NCI-H128 (cell line): ENCODE data around the gene SAPCD2.
A peak's percentile ranks its signal among the peaks of the same experiment; 100 is the strongest.
"Not testable (repeated sequence)": the region's sequence is repeated elsewhere in the genome, so short reads cannot be mapped to it uniquely, and the experiment has no call there.

ENCODE experiments used
- DNase-seq: peaks from one replicate; lab custom pipeline; 2025; ENCODE audit not compliant: unreplicated experiment; lab: John Stamatoyannopoulos, UW

The SAPCD2 gene

GRCh38 chr9:137065336-137065967, 4.9 kb downstream of the SAPCD2 start:
- no peak for DNase-seq

DNA sequence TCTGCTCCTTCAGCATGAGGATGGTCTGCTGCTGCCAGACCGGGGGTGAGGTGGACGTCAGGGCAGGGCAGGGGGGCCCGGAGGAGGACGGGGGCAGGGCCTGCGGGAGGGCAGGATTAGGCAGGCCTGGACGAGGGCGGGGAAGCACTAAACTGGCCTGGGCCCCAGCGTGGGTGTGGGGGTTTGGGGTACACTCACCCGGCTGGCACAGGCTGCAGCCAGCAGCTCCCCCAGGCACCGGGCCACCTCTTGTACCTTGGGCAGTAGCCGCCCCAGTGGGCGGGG, 5.5 kb downstream of the SAPCD2 start:
- no peak for DNase-seq

GRCh38 chr9:137064027-137064879, 6.1 kb downstream of the SAPCD2 start:
- DNase-seq: no peak

GRCh38 chr9:137063311-137064026, 6.9 kb downstream of the SAPCD2 start:
- no peak for DNase-seq

DNA sequence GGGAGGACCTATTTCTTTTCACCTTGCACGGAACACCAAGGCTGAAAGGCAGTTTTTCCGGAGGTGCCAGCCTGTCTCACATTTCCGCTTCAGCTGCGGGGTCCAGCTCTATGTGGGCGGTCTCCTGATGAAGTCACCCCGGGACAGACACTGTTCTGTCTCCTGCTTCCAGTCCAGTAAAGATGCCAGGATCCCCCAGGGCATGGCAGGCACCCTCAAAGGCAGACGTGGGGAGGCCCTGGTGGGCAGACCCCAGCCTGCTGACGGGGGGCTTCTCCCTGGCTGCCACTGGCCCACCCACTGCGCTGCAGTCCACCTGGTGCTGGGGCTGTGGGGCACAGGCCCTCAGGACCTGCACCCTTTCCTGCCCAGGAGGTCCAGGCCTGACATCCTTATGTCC, 7.6 kb downstream of the SAPCD2 start:
- DNase-seq: not testable (repeated sequence)

- no peak for DNase-seq
Observed at GRCh38 chr9:137062384-137062783, 8.0 kb downstream of the SAPCD2 start.

DNA sequence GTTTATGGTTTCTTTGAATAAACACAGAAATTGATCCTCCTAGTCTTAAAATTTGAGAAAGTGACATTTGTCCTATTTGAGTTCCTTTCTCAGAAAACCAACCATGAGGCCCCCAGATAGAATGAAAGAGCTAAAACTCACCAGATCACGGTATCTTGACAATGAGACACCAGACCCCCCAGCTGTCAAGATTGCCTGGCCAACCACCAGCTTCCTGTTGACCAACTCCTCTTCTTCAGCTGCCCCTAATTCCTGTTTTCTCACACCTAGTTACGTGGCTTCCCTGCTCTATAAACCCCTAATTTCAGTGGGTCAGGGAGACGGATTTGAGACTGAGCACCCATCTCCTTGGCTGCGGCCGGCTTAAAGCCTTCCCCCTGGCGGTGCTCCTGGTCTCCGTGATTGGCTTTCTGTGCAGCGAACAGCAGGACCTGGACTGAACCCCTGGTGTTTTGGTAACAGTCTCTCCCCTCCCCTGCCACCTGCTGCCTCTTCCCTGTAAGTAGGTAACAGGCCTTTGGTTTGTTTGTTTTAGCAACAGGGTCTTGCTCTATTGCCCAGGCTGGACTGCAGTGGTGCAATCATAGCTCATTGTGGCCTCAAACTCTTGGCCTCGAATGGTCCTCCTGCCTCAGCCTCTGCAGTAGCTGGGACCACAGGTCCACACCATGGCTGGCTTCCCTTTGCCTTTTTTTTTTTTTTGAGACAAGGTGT, 11.7 kb downstream of the SAPCD2 start:
- DNase-seq: no peak

GRCh38 chr9:137057545-137057944, 12.8 kb downstream of the SAPCD2 start:
- DNase-seq: peak; percentile 14

DNA sequence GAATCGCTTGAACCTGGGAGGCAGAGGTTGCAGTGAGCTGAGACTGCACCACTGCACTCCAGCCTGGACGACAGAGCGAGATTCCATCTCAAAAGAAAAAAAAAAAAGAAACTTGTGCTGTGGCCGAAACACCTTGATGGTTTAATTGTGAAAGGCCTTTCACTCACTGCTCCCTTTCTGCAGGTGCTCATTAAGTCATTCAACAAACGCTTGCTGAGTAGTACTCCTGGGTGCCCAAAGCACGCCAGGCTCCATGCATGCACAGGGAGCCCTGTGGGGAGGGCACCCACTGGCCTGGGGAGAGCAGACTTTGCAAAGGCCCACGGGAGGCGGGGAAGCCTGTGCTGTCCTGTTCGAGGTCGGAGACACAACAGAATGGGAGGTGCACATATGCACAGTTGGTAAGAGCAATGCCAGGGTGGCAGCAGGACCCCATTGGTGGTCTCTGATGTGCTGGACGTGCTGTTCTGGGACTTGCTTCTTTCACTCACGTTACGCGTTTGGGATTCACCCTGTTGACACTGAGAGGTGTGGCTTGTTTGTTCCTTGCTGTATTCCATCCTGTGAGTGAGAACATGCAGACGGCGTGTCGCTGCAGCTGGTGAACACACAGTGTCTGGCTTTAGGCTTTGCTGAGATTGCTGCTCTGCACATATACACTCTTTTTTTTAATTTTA, 13.5 kb downstream of the SAPCD2 start:
- no peak for DNase-seq

- DNase-seq: no peak
Observed at GRCh38 chr9:137055385-137056364, 14.7 kb downstream of the SAPCD2 start.

GRCh38 chr9:137054932-137055384, 15.4 kb downstream of the SAPCD2 start:
- no peak for DNase-seq

- peak; percentile 50 for DNase-seq
Observed at GRCh38 chr9:137053944-137054931, 16.1 kb downstream of the SAPCD2 start, which contains the start of gene ENTPD2. TSS of gene ENTPD2 (minus strand) at chr9:137054061. CDS start at chr9:137053997, 64 bp downstream.

DNA sequence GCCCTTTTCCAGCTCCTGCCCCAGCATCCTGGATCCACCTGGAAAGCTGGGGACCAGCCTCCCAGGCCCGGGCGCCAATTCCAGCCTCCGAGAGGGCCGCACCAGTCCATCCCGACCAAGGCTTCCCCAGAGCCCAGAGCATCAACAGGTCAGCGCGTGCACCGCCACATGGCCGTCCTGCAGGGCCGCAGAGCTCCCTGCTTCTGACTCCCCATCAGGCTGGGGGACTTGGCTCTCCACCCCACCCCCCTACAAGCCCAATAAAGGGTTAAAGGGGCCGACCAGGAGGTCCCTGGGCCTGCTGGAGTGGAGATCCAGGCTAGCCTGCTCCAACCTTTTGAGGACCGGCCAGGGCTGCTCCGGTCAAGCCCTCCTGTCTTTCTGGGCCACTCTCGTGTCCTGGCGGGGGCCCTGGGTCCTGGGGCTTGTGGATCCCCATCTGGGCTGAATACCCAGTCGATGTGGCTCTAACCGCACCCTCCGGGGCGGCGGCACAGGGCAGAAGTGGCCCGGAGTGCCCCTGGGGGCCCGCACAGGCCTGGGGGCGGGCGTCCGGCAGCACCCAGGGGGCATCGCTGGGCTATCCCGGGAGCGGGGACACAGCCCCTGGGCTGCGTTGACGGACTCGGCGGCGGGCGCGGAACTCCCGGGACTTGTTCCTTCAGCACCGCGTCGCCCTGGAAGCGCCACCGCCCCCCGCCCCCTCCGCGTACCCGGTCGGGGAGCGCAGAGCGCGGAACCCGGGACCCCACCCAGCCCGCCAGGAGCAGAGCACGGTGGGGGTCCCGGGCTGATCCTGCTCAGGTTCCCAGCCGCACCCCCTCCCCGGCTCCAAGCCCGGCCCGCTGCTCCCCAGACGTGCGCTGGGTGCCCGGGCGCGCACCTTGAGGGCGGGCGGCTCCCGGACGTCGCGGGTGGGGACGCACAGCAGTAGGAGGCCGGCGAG, 17.1 kb downstream of the SAPCD2 start:
- DNase-seq: no peak

DNA sequence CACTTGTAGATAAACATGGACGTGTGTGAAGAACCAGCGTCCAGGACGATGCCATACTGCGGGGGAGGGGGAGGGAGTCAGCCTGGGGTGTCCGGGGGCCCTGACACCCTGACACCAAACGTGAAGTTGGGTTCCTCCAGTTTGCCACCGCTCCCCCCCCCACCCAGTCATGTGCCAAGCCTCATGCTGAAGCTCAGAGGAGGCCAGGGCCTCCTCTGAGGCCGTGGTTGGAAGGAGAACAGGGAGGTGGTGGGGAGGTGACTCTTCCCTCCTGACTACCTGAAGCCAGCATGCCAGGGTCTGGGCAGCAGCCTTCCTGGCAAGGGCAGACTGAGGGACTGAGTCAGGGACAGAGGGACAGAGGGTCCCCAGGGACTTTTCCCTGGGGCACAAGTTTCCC, 18.1 kb downstream of the SAPCD2 start:
- no peak for DNase-seq

DNA sequence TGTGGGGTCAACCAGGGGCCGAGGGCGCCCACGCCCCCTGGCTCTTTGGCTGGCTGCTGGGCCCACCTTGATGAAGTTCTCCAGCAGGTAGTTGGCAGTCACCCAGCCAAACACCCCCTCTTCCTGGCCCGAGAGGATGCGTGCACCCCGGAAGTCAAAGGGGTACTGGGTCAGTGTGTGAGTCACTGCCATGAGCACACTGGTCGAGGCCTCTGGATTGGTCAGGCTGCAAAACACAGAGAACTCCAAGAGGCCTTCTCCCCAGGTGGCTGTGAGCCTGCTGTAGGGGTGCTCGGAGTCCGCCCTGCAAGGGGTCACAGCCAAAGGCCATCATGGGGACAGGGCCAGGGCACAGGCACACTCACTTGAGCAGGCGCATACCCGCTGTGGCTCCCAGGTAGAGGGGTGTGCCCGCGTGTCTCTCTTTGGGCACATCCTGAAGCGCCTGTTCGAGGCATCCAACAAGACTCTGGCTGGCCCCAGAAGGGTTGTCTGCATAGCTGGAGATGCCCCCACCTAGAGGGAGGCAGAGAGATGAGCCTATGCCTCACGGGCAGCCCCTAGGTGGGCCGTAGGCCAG, 19.1 kb downstream of the SAPCD2 start:
- no peak for DNase-seq

DNA sequence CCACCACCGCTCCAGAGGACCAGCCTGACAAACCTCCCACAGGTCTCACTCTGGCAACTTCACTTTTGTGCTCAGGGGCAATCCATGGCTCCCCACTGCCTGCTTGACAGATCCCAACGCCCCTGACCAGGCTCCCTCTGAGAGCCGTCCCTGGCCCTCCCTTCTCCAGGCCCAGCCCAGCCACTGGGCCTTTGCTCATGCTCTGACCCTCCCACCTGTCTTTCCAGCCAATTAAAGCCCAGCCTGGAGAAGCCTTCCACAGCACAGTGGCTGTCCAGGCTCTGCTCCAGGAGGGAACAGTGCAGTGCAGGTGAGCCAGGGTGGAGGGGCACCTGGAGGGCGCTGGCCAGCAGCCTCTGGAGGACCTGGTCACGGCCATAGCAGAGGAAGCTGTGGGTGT, 19.8 kb downstream of the SAPCD2 start:
- no peak for DNase-seq
